RWPE2 (cell line): ENCODE data around the gene ACP7.
"Not testable (repeated sequence)": the region's sequence is repeated elsewhere in the genome, so short reads cannot be mapped to it uniquely, and the experiment has no call there.

Source experiments
- ATAC-seq: fragments of 200-7000 bp; cut with Tn5 transposase; 3 replicates; pipeline ENCODE4 v1.9.1; 2021; ENCODE audit warnings: low read depth
- DNase-seq: peaks from one replicate; pipeline ENCODE4 v3.0.0-alpha.2; 2020; ENCODE audit warnings: low spot score
- H3K27ac ChIP-seq: fragments of 450-650 bp; 2 replicates; pipeline ENCODE4 v1.5.1; 2017; ENCODE audit warnings: mild to moderate bottlenecking; ENCODE audit not compliant: poor library complexity, severe bottlenecking
- H3K27me3 ChIP-seq: fragments of 250-450 bp; sonication (Bioruptor Pico); 2 replicates; pipeline ENCODE4 v1.5.1; 2021; ENCODE audit warnings: mild to moderate bottlenecking, moderate library complexity; ENCODE audit not compliant: insufficient read depth, poor library complexity, severe bottlenecking
- H3K36me3 ChIP-seq: fragments of 250-450 bp; sonication (Bioruptor Pico); 2 replicates; pipeline ENCODE4 v1.5.1; 2020; ENCODE audit warnings: low read depth, mild to moderate bottlenecking, moderate library complexity
- H3K4me1 ChIP-seq: fragments of 250-450 bp; sonication (Bioruptor Pico); 2 replicates; pipeline ENCODE4 v1.5.1; 2021; ENCODE audit warnings: mild to moderate bottlenecking, moderate library complexity; ENCODE audit not compliant: insufficient read depth, poor library complexity, severe bottlenecking
- H3K4me3 ChIP-seq: fragments of 250-450 bp; sonication (Bioruptor Pico); 2 replicates; pipeline ENCODE4 v1.5.1; 2021; ENCODE audit warnings: mild to moderate bottlenecking, moderate library complexity; ENCODE audit not compliant: severe bottlenecking
- H3K9me3 ChIP-seq: fragments of 250-450 bp; sonication (Bioruptor Pico); 2 replicates; pipeline ENCODE4 v1.5.1; 2021; ENCODE audit warnings: mild to moderate bottlenecking, moderate library complexity; ENCODE audit not compliant: severe bottlenecking
- CTCF ChIP-seq: fragments of 450-650 bp; IDR thresholded peaks from one replicate; pipeline ENCODE4 v1.5.1; 2017; ENCODE audit warnings: mild to moderate bottlenecking, moderate library complexity; ENCODE audit not compliant: poor library complexity, severe bottlenecking

The ACP7 gene

GRCh38 chr19:39140594-39140993, 56.4 kb downstream of the ACP7 start:
- DNase-seq (no peak), ATAC-seq (no peak)
- no peak overlapping the region for H3K4me3 ChIP-seq
- no peaks in the 10 kb centered on the region for H3K27me3 ChIP-seq
- no peak overlapping the region for H3K27ac ChIP-seq
- no peak for TF ChIP-seq CTCF
- no peaks in the 10 kb centered on the region for H3K9me3 ChIP-seq
- H3K4me1 ChIP-seq: no peaks in the 10 kb centered on the region
- no peaks in the 10 kb centered on the region for H3K36me3 ChIP-seq

GRCh38 chr19:39141929-39142328, 57.8 kb downstream of the ACP7 start:
- no peak for DNase-seq
- TF ChIP-seq CTCF: no peak
- ATAC-seq: no peak
- Histone ChIP-seq H3K27me3 (no peaks in the 10 kb centered on the region), H3K27ac (no peak overlapping the region), H3K36me3 (no peaks in the 10 kb centered on the region), H3K4me1 (no peaks in the 10 kb centered on the region), H3K4me3 (no peak overlapping the region), H3K9me3 (no peaks in the 10 kb centered on the region)

GRCh38 chr19:39142630-39143029, 58.5 kb downstream of the ACP7 start:
- H3K36me3 ChIP-seq: no peaks in the 10 kb centered on the region
- H3K4me3 ChIP-seq: no peak overlapping the region
- no peaks in the 10 kb centered on the region for H3K27me3 ChIP-seq
- no peak overlapping the region for H3K27ac ChIP-seq
- ATAC-seq (no peak), DNase-seq (no peak)
- TF ChIP-seq CTCF: no peak
- H3K4me1 ChIP-seq: no peaks in the 10 kb centered on the region
- no peaks in the 10 kb centered on the region for H3K9me3 ChIP-seq

GRCh38 chr19:39143757-39144289, 59.7 kb downstream of the ACP7 start:
- not testable (repeated sequence) for H3K27me3 ChIP-seq, H3K36me3 ChIP-seq, H3K9me3 ChIP-seq, H3K4me1 ChIP-seq, ATAC-seq, H3K27ac ChIP-seq, H3K4me3 ChIP-seq, DNase-seq

- ATAC-seq (no peak), DNase-seq (no peak)
- no peak for TF ChIP-seq CTCF
- H3K4me1 ChIP-seq: no peaks in the 10 kb centered on the region
- H3K36me3 ChIP-seq: no peaks in the 10 kb centered on the region
- H3K27me3 ChIP-seq: no peaks in the 10 kb centered on the region
- no peak overlapping the region for H3K27ac ChIP-seq
- no peaks in the 10 kb centered on the region for H3K9me3 ChIP-seq
- no peak overlapping the region for H3K4me3 ChIP-seq
These were observed 60.3 kb downstream of the ACP7 start for GRCh38 chr19:39144290-39145071.
